Astrocyte (in vitro differentiated cells and primary cell): ENCODE measurements around the gene LAMB1. TPM values are rescaled to one million over a fixed set of nuclear protein-coding genes. Genes with fewer than 3 reads are reported as not detected.

ENCODE experiments used
- DNase-seq: peaks from one replicate; pipeline ENCODE4 v3.0.0-alpha.2; 2010; ENCODE audit warnings: low read depth
- FAIRE-seq: peaks from 2 replicates; lab custom pipeline; 2011; peaks lifted over from hg19 to GRCh38; lab: Jason Lieb, UNC
- H2AFZ ChIP-seq: 2 replicates; pipeline ENCODE4 v1.6.0; 2012; ENCODE audit warnings: low read depth, low read length, inconsistent platforms
- H3K27ac ChIP-seq: 2 replicates; pipeline ENCODE4 v1.5.1; 2011; ENCODE audit warnings: low read depth, low read length, inconsistent platforms
- H3K27me3 ChIP-seq: 2 replicates; pipeline ENCODE4 v1.6.0; 2011; ENCODE audit warnings: low read length, inconsistent platforms; ENCODE audit not compliant: insufficient read depth
- H3K36me3 ChIP-seq: 2 replicates; pipeline ENCODE4 v1.5.1; 2011; ENCODE audit warnings: low read length, inconsistent platforms; ENCODE audit not compliant: insufficient read depth
- H3K4me1 ChIP-seq: 2 replicates; pipeline ENCODE4 v1.5.1; 2011; ENCODE audit warnings: low read length, inconsistent platforms; ENCODE audit not compliant: insufficient read depth
- H3K4me2 ChIP-seq: 2 replicates; pipeline ENCODE4 v1.6.0; 2012; ENCODE audit warnings: low read length, inconsistent platforms
- H3K4me3 ChIP-seq: 2 replicates; pipeline ENCODE4 v1.5.1; 2011; ENCODE audit warnings: low read depth, mild to moderate bottlenecking, low read length, inconsistent platforms; ENCODE audit not compliant: insufficient read depth
- H3K79me2 ChIP-seq: 2 replicates; pipeline ENCODE4 v1.6.0; 2012; ENCODE audit warnings: mild to moderate bottlenecking, low read length, inconsistent platforms; ENCODE audit not compliant: insufficient read depth
- H3K9ac ChIP-seq: 2 replicates; pipeline ENCODE4 v1.6.0; 2012; ENCODE audit warnings: mild to moderate bottlenecking, low read length, inconsistent platforms
- H3K9me3 ChIP-seq: 2 replicates; pipeline ENCODE4 v1.5.1; 2012; ENCODE audit warnings: low read depth, mild to moderate bottlenecking, low read length, inconsistent platforms; ENCODE audit not compliant: insufficient read depth
- H4K20me1 ChIP-seq: 2 replicates; pipeline ENCODE4 v1.6.0; 2012; ENCODE audit warnings: low read length, inconsistent platforms; ENCODE audit not compliant: insufficient read depth
- H3K27ac Mint-ChIP-seq: one replicate; pipeline ENCODE4 v1.8.0; 2021; ENCODE audit warnings: mild to moderate bottlenecking, mixed read lengths; ENCODE audit not compliant: unreplicated experiment
- H3K27me3 Mint-ChIP-seq: one replicate; pipeline ENCODE4 v1.8.0; 2021; ENCODE audit warnings: low read depth, mixed read lengths; ENCODE audit not compliant: unreplicated experiment
- H3K36me3 Mint-ChIP-seq: one replicate; pipeline ENCODE4 v1.8.0; 2021; ENCODE audit warnings: low read depth, mixed read lengths; ENCODE audit not compliant: unreplicated experiment
- H3K4me1 Mint-ChIP-seq: one replicate; pipeline ENCODE4 v1.8.0; 2021; ENCODE audit warnings: low read depth, mixed read lengths; ENCODE audit not compliant: unreplicated experiment
- H3K4me3 Mint-ChIP-seq: one replicate; pipeline ENCODE4 v1.8.0; 2021; ENCODE audit warnings: mild to moderate bottlenecking, moderate library complexity, mixed read lengths; ENCODE audit not compliant: unreplicated experiment
- H3K9me3 Mint-ChIP-seq: one replicate; pipeline ENCODE4 v1.8.0; 2021; ENCODE audit warnings: mild to moderate bottlenecking, mixed read lengths; ENCODE audit not compliant: unreplicated experiment
- CTCF ChIP-seq: IDR thresholded peaks from 2 replicates; pipeline ENCODE4 v1.5.1; 2011; ENCODE audit warnings: low read depth, mild to moderate bottlenecking, inconsistent platforms, low read length, moderate library complexity; ENCODE audit not compliant: insufficient read depth
- EZH2 ChIP-seq: IDR thresholded peaks from 2 replicates; pipeline ENCODE4 v1.6.1; 2012; ENCODE audit warnings: mild to moderate bottlenecking, low read length, inconsistent platforms; ENCODE audit not compliant: insufficient read depth
- total RNA-seq: library from RNA; stranded (reverse); gene quantifications from 2 replicates; pipeline ENCODE4 v1.2.1, GENCODE V29; 2021

Gene LAMB1
- total RNA-seq, 1 donor from 2014 or later, result 403 TPM

DNA sequence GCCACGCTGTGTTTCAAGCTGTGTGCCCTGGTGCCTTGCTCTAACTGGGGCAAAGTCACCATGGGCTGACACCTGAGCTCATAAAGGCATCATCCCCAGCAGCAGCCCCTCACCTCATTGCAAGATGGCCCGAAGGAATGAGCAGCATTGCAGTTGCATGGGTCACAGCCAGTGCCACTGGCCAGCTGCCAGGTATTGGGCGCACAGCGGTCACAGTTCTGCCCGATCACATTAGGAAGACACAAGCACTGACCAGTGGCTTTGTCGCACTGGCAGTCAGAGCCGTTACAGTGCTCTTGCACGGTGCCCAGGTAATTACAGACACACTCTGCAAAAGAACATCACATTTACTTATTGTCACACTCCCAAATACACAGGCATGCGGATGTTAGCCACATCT, 51.1 kb downstream of the LAMB1 start:
- H4K20me1 ChIP-seq, result peaks cover 47% of the 10 kb centered on the region
- H2AFZ ChIP-seq, result no peak overlapping the region
- H3K27ac ChIP-seq, result peak overlapping the region; percentile 36
- peaks cover 68% of the 10 kb centered on the region for H3K36me3 ChIP-seq
- peaks cover 42% of the 10 kb centered on the region for H3K4me1 Mint-ChIP-seq
- H3K4me3 ChIP-seq, result no peak overlapping the region
- H3K4me2 ChIP-seq, result peak overlapping the region; percentile 57
- no peaks in the 10 kb centered on the region for H3K27me3 ChIP-seq
- no peaks in the 10 kb centered on the region for H3K9me3 Mint-ChIP-seq
- peaks cover 11% of the 10 kb centered on the region for H3K79me2 ChIP-seq
- peaks cover 71% of the 10 kb centered on the region for H3K4me1 ChIP-seq
- TF ChIP-seq EZH2, result no peak
- no peak for TF ChIP-seq CTCF
- DNase-seq (no peak), FAIRE-seq (no peak)
- H3K9me3 ChIP-seq, result no peaks in the 10 kb centered on the region
- H3K27me3 Mint-ChIP-seq, result no peaks in the 10 kb centered on the region
- H3K27ac Mint-ChIP-seq, result no peak overlapping the region
- peaks cover 49% of the 10 kb centered on the region for H3K36me3 Mint-ChIP-seq
- H3K4me3 Mint-ChIP-seq, result no peak overlapping the region
- no peak overlapping the region for H3K9ac ChIP-seq

GRCh38 chr7:107951172-107951787, 51.7 kb downstream of the LAMB1 start:
- H3K27me3 ChIP-seq, result no peaks in the 10 kb centered on the region
- Mint-ChIP-seq H3K9me3 (no peaks in the 10 kb centered on the region), H3K27me3 (no peaks in the 10 kb centered on the region), H3K4me3 (no peak overlapping the region), H3K4me1 (peaks cover 48% of the 10 kb centered on the region), H3K36me3 (peaks cover 51% of the 10 kb centered on the region), H3K27ac (no peak overlapping the region)
- no peak overlapping the region for H3K4me3 ChIP-seq
- no peak overlapping the region for H3K4me2 ChIP-seq
- no peak for TF ChIP-seq CTCF
- TF ChIP-seq EZH2, result no peak
- peaks cover 77% of the 10 kb centered on the region for H3K4me1 ChIP-seq
- H2AFZ ChIP-seq, result no peak overlapping the region
- no peak overlapping the region for H3K9ac ChIP-seq
- FAIRE-seq, result no peak
- H3K36me3 ChIP-seq, result peaks cover 63% of the 10 kb centered on the region
- peaks cover 41% of the 10 kb centered on the region for H4K20me1 ChIP-seq
- no peaks in the 10 kb centered on the region for H3K9me3 ChIP-seq
- peak overlapping the region; percentile 36 for H3K27ac ChIP-seq
- DNase-seq, result no peak
- peaks cover 5% of the 10 kb centered on the region for H3K79me2 ChIP-seq

DNA sequence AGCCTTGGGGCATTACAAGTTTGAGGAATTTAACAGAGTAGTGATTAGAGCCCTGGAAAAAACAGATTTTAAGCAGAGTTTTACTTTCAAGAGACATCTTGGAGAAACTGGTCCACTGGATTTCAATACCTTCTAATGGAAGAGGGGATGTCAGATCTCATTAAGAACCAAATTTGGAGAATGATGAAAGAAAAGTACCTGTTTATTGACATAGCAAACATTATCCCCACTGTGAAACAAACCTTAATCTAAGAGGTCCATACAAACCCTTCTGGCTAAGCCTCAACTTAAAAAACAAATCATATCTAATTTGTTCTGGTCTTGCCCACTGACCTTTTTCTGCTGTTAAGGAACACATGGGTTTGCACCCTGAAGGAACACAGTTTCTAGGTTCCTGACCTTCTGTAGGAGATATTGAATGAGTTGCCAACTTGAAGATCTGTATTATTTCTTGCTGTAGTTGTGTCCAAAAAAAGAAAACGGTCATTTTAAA, 53.5 kb downstream of the LAMB1 start:
- Histone ChIP-seq H3K4me2 (peak overlapping the region; percentile 60), H3K27ac (peak overlapping the region; percentile 80), H4K20me1 (peaks cover 40% of the 10 kb centered on the region), H3K4me3 (no peak overlapping the region), H3K79me2 (peaks cover 18% of the 10 kb centered on the region), H3K9me3 (no peaks in the 10 kb centered on the region), H2AFZ (no peak overlapping the region), H3K36me3 (peaks cover 69% of the 10 kb centered on the region), H3K9ac (peak overlapping the region; percentile 43), H3K4me1 (peaks cover 89% of the 10 kb centered on the region), H3K27me3 (no peaks in the 10 kb centered on the region)
- FAIRE-seq (no peak), DNase-seq (no peak)
- Mint-ChIP-seq H3K27me3 (no peaks in the 10 kb centered on the region), H3K4me1 (peaks cover 59% of the 10 kb centered on the region), H3K4me3 (no peak overlapping the region), H3K36me3 (peaks cover 57% of the 10 kb centered on the region), H3K27ac (peak overlapping the region; percentile 20), H3K9me3 (no peaks in the 10 kb centered on the region)
- TF ChIP-seq CTCF (no peak), EZH2 (no peak)
